ENCODE results near the gene COX8A.
"Not testable (repeated sequence)": the region's sequence is repeated elsewhere in the genome, so short reads cannot be mapped to it uniquely, and the experiment has no call there.

The COX8A gene
- total RNA-seq, result 16.6 to 16.8 reads per million in 2 donors

- DNase-seq, result peak; percentile 72 to 100 (median 92)
These were observed at the start of gene COX8A for GRCh38 chr11:63974259-63975143. TSS of gene COX8A (plus strand) at chr11:63974620. CDS start at chr11:63974681, 61 bp downstream.

- no peak for DNase-seq
These were observed 44.8 kb upstream of the COX8A start for GRCh38 chr11:63929616-63930015.

GRCh38 chr11:63931045-63931444 is 43.4 kb upstream of the COX8A start:
- DNase-seq, result no peak

- DNase-seq, result no peak
These were observed 42.5 kb upstream of the COX8A start for GRCh38 chr11:63931876-63932275.

GRCh38 chr11:63933459-63933858 is 41.0 kb upstream of the COX8A start:
- no peak for DNase-seq

- DNase-seq, result no peak
These were observed 36.5 kb upstream of the COX8A start for GRCh38 chr11:63937713-63938478.

GRCh38 chr11:63938479-63939396 is 35.7 kb upstream of the COX8A start, which contains the start of gene NAA40:
TSS of gene NAA40 (plus strand) at chr11:63939002. CDS start at chr11:63939097, 95 bp downstream.
- DNase-seq, result peak; percentile 84 to 98 (median 90)

GRCh38 chr11:63939397-63939891 is 35.0 kb upstream of the COX8A start:
- no peak for DNase-seq

- no peak for DNase-seq
These were observed 33.6 kb upstream of the COX8A start for GRCh38 chr11:63940786-63941185.

GRCh38 chr11:63941901-63942300 is 32.5 kb upstream of the COX8A start:
- no peak for DNase-seq

- DNase-seq, result no peak
These were observed 31.6 kb upstream of the COX8A start for GRCh38 chr11:63942803-63943202.

GRCh38 chr11:63944987-63945386 is 29.4 kb upstream of the COX8A start:
- no peak for DNase-seq

GRCh38 chr11:63945477-63946163 is 28.8 kb upstream of the COX8A start:
- DNase-seq, result peak in 4 of 5 experiments; percentile 15 to 55 (median 32)

- peak in 2 of 5 experiments; percentile 37 to 78 for DNase-seq
These were observed 22.5 kb upstream of the COX8A start for GRCh38 chr11:63951779-63952536.

GRCh38 chr11:63952570-63952969 is 21.9 kb upstream of the COX8A start:
- DNase-seq, result no peak

GRCh38 chr11:63958008-63958407 is 16.4 kb upstream of the COX8A start:
- no peak for DNase-seq

GRCh38 chr11:63961608-63962412 is 12.6 kb upstream of the COX8A start:
- peak in 2 of 5 experiments; percentile 16 to 76 for DNase-seq

- DNase-seq, result not testable (repeated sequence)
These were observed 10.5 kb upstream of the COX8A start for GRCh38 chr11:63963895-63964294.

- no peak for DNase-seq
These were observed 8.0 kb upstream of the COX8A start for GRCh38 chr11:63966444-63966843.

- no peak for DNase-seq
These were observed 5.0 kb upstream of the COX8A start for GRCh38 chr11:63969461-63969860.
